A549 (cell line): ENCODE data around the gene RRAGD. TPM values are rescaled to one million over a fixed set of nuclear protein-coding genes. Genes with fewer than 3 reads are reported as not detected.
A peak's percentile ranks its signal among the peaks of the same experiment; 100 is the strongest.

Experiments used
- ATAC-seq, 2 experiments: fragments of 200-7000 bp in 1 of 2; fragments of >200 bp in 1 of 2; cut with Nextera tagmentation in 1 of 2; cut with Tn5 transposase in 1 of 2; 3 replicates each; pipeline versions ENCODE4 v1.8.0 to v1.9.1; 2018 to 2020; ENCODE audit warnings: mild to moderate bottlenecking in 1 of 2, moderate library complexity in 1 of 2
- CTCF ChIA-PET: fragments of 300-600 bp; sonication (Branson Sonifier 250); formaldehyde crosslinking; extraction: SDS; loops from one replicate; lab custom pipeline; 2021; ENCODE audit warnings: antibody characterized with exemption, inconsistent platforms; lab: Yijun Ruan, JAX
- POLR2A ChIA-PET: fragments of 350-600 bp; formaldehyde crosslinking; extraction: SDS; loops from one replicate; lab custom pipeline; 2021; ENCODE audit warnings: antibody characterized with exemption, inconsistent platforms; lab: Yijun Ruan, JAX
- DNase-seq, 2 experiments: peaks; one replicate each; pipeline versions ENCODE4 v3.0.0 to v3.0.0-alpha.2; 2011 to 2016; ENCODE audit warnings: low read depth in 1 of 2, low spot score in 1 of 2
- FAIRE-seq: peaks from 2 replicates; lab custom pipeline; 2011; peaks lifted over from hg19 to GRCh38; lab: Jason Lieb, UNC
- H3K27ac ChIP-seq, 2 experiments: fragments of >200 bp; sonication (Bioruptor Twin); formaldehyde crosslinking; 3 replicates each; pipeline ENCODE4 v1.5.1; 2016 to 2017
- H3K4me1 ChIP-seq: fragments of >200 bp; sonication (Bioruptor Twin); formaldehyde crosslinking; 3 replicates; pipeline ENCODE4 v1.6.1; 2016
- H3K4me2 ChIP-seq: fragments of >200 bp; sonication (Bioruptor Twin); formaldehyde crosslinking; 3 replicates; pipeline ENCODE4 v1.6.1; 2016
- H3K4me3 ChIP-seq: fragments of >200 bp; sonication (Bioruptor Twin); formaldehyde crosslinking; 3 replicates; pipeline ENCODE4 v1.5.1; 2016
- H3K9me3 ChIP-seq: fragments of >200 bp; sonication (Bioruptor Twin); formaldehyde crosslinking; 3 replicates; pipeline ENCODE4 v1.6.1; 2016
- BHLHE40 ChIP-seq: IDR thresholded peaks from 2 replicates; pipeline ENCODE4 v1.6.1; 2012; ENCODE audit warnings: low read depth, low read length, inconsistent platforms
- CBX2 ChIP-seq: fragments of 200-600 bp; sonication (generic); IDR thresholded peaks from 2 replicates; pipeline ENCODE4 v1.6.1; 2016; ENCODE audit warnings: low read depth, mild to moderate bottlenecking, borderline replicate concordance
- CBX8 ChIP-seq: fragments of 200-600 bp; sonication (generic); IDR thresholded peaks from 2 replicates; pipeline ENCODE4 v1.6.1; 2016
- CEBPB ChIP-seq, 2 experiments: fragments of >200 bp in 1 of 2; sonication (Bioruptor Twin) in 1 of 2; formaldehyde crosslinking in 1 of 2; IDR thresholded peaks; 2 replicates each; pipeline ENCODE4 v1.6.1; 2012 to 2016
- CHD4 ChIP-seq: fragments of 200-600 bp; sonication (generic); IDR thresholded peaks from 2 replicates; pipeline ENCODE4 v1.6.1; 2016; ENCODE audit warnings: antibody characterized with exemption, mild to moderate bottlenecking, borderline replicate concordance
- FOSB ChIP-seq: fragments of 250-450 bp; sonication (Bioruptor Pico); IDR thresholded peaks from 2 replicates; pipeline ENCODE4 v1.5.0; 2020; ENCODE audit warnings: mild to moderate bottlenecking, moderate library complexity
- FOSL2 ChIP-seq, 2 experiments: fragments of 450-650 bp in 1 of 2; fragments of >200 bp in 1 of 2; sonication (Bioruptor Twin) in 1 of 2; formaldehyde crosslinking; IDR thresholded peaks; 2 replicates each; pipeline versions ENCODE4 v1.5.0 to v1.6.1; 2016 to 2020; ENCODE audit warnings: mild to moderate bottlenecking in 1 of 2, moderate library complexity in 1 of 2
- GATA3 ChIP-seq: IDR thresholded peaks from 2 replicates; pipeline ENCODE4 v1.6.1; 2012; ENCODE audit warnings: borderline replicate concordance
- HDAC2 ChIP-seq: fragments of 200-600 bp; sonication (generic); IDR thresholded peaks from 2 replicates; pipeline ENCODE4 v1.6.1; 2016
- HOXB13 ChIP-seq: fragments of 250-450 bp; sonication (Bioruptor Pico); IDR thresholded peaks from 2 replicates; pipeline ENCODE4 v1.5.0; 2020; ENCODE audit warnings: low read depth, mild to moderate bottlenecking, moderate library complexity
- KDM5A ChIP-seq: fragments of 200-600 bp; sonication (generic); IDR thresholded peaks from 2 replicates; pipeline ENCODE4 v1.6.1; 2016; ENCODE audit warnings: antibody characterized with exemption, mild to moderate bottlenecking
- MAFK ChIP-seq: fragments of 450-650 bp; IDR thresholded peaks from 2 replicates; pipeline ENCODE4 v1.6.1; 2014; ENCODE audit not compliant: partially characterized antibody
- NFE2L2 ChIP-seq: fragments of 150-350 bp; conservative IDR thresholded peaks from 2 replicates; pipeline ENCODE4 v1.6.1; 2014; ENCODE audit warnings: low read length
- NR3C1 ChIP-seq: fragments of >200 bp; sonication (Bioruptor Twin); formaldehyde crosslinking; IDR thresholded peaks from 3 replicates; pipeline ENCODE4 v1.6.1; 2017
- PHF8 ChIP-seq: fragments of 200-600 bp; sonication (generic); IDR thresholded peaks from 2 replicates; pipeline ENCODE4 v1.6.1; 2016; ENCODE audit warnings: low read depth, mild to moderate bottlenecking, antibody characterized with exemption, moderate library complexity, borderline replicate concordance
- POLR2A ChIP-seq: IDR thresholded peaks from 2 replicates; pipeline ENCODE4 v1.6.1; 2012; ENCODE audit warnings: mild to moderate bottlenecking, low read length
- RAD21 ChIP-seq, 2 experiments: fragments of >200 bp in 1 of 2; sonication (Bioruptor Twin) in 1 of 2; formaldehyde crosslinking in 1 of 2; IDR thresholded peaks in 1 of 2; conservative IDR thresholded peaks in 1 of 2; 2 replicates in 1 of 2; 3 replicates in 1 of 2; pipeline ENCODE4 v1.6.1; 2012 to 2018; ENCODE audit warnings: inconsistent platforms in 1 of 2
- RFX5 ChIP-seq: fragments of 450-650 bp; IDR thresholded peaks from 2 replicates; pipeline ENCODE4 v1.7.1; 2014; ENCODE audit warnings: antibody characterized with exemption, mild to moderate bottlenecking, moderate library complexity
- TFCP2L1 ChIP-seq: fragments of 250-450 bp; sonication (Bioruptor Pico); IDR thresholded peaks from 2 replicates; pipeline ENCODE4 v1.5.0; 2021; ENCODE audit warnings: mild to moderate bottlenecking
- TP53 ChIP-seq: fragments of 250-450 bp; sonication (Bioruptor Pico); IDR thresholded peaks from 2 replicates; pipeline ENCODE4 v1.5.0; 2021; ENCODE audit warnings: mild to moderate bottlenecking, moderate library complexity
- ZC3H11A ChIP-seq: fragments of 450-650 bp; IDR thresholded peaks from 2 replicates; pipeline ENCODE4 v1.6.1; 2014; ENCODE audit warnings: antibody characterized with exemption, mild to moderate bottlenecking
- ZFP36 ChIP-seq: fragments of 450-650 bp; IDR thresholded peaks from 2 replicates; pipeline ENCODE4 v1.6.1; 2014; ENCODE audit warnings: borderline replicate concordance; ENCODE audit not compliant: partially characterized antibody
- ZNF302 ChIP-seq: fragments of 250-450 bp; sonication (Bioruptor Pico); IDR thresholded peaks from 2 replicates; pipeline ENCODE4 v1.9.0; 2021; ENCODE audit warnings: inconsistent platforms, mild to moderate bottlenecking, moderate library complexity
- WGBS: methylation state at CpG from one replicate; pipeline ENCODE4 v1.1.6; 2017; ENCODE audit errors: missing lambda C conversion rate; 5-methylcytosine and 5-hydroxymethylcytosine counted together
- polyA plus RNA-seq, 4 experiments: library from polyadenylated mRNA; depleted of rRNA in 3 of 4; stranded (reverse); fragments of >200 nt; fragmentation: RNase III in 1 of 4; extraction: RNeasy Plus Mini Kit Qiagen cat#74134 plus additional on column Dnase treatment in 1 of 4; gene quantifications; 2 replicates in 3 of 4; 3 replicates in 1 of 4; pipeline ENCODE4 v1.2.3, GENCODE V29; 2011 to 2017
- TF ChIP-seq, protein P1 (sequence below): fragments of >200 bp; sonication (Bioruptor Twin); formaldehyde crosslinking; IDR thresholded peaks from 3 replicates; pipeline ENCODE4 v1.5.1; 2016
- TF ChIP-seq, protein P2 (sequence below): fragments of >200 bp; sonication (Bioruptor Twin); formaldehyde crosslinking; IDR thresholded peaks from 3 replicates; pipeline ENCODE4 v1.6.1; 2016
- TF ChIP-seq, protein P3 (sequence below): IDR thresholded peaks from 2 replicates; pipeline ENCODE4 v1.6.1; 2012
- TF ChIP-seq, protein P4 (sequence below): IDR thresholded peaks from 2 replicates; pipeline ENCODE4 v1.6.1; 2012; ENCODE audit warnings: low read depth, borderline replicate concordance
- TF ChIP-seq, protein P5 (sequence below): fragments of >200 bp; sonication (Bioruptor Twin); formaldehyde crosslinking; IDR thresholded peaks from 2 replicates; pipeline ENCODE4 v1.6.1; 2016

Gene RRAGD
- polyA plus RNA-seq, 2 of the 4 experiments (the other 2 are of a cell fraction), result 0.72 to 1.2 TPM

DNA sequence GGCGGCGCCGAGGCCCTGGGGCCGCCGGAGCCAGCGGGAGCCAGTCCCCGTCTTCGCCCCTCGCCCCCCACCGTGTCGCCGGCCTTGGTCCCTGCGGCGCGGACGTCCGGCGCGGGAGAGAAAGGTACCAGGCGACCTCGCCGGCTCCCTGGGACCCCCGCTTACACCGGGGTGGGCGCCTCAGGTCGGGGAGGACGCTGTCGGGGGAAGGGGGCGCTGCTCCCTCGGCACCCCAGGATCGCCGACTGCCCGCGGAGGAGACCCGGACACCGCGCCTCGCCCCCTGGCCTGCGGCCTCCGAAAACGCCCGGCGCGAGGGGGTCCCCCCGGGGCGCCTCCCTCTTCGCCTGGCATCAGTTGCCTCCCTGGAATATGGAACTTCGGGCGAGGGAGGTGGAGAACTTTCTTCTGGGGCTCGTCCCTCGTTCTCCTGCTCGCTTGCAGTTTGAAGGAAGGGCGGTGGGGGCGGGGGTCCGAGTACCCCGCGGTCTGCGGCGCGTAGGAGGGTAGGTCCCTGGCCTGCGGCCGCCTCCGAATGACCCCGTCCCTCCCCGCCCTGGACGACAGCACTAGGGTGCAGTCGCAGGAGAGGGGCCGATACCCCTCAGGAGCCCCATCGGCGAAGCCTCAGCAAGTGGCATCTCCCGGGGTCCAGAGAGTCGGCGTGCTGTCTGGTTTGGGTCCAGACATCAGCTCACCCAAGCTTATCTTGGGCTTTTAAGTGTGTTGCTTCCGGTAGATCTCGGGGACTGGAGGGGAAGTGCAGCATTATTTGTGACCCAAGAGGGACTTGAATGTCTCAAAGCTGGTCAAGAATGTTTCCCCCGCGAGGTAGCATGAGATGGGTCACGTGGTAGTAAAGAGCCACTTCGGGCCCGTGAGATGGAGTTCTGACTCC lies 21.4 kb upstream of the RRAGD start:
- Histone ChIP-seq H3K4me3 (peak overlapping the region; percentile 84), H3K27ac (peak overlapping the region; percentile 75 to 88), H3K4me2 (peak overlapping the region; percentile 94), H3K4me1 (no peaks in the 10 kb centered on the region), H3K9me3 (no peaks in the 10 kb centered on the region)
- ChIA-PET CTCF (interaction anchor here (0.6 to 1.9 kb wide), 5 partner anchors 10 to 177 kb away, joined by 3 to 16 read pairs (median 5); no protein-coding TSS in a partner anchor), POLR2A (no interaction called here)
- no peak for TF ChIP-seq POLR2A
- TF ChIP-seq TP53, result no peak
- 0 out of 5 replicates have a peak, but pooled peaks of 1 of the 2 experiments have one; percentile 0 for TF ChIP-seq RAD21 (conservative IDR thresholded peaks at IDR 0.05 in 1 of 2, IDR thresholded peaks at IDR 0.05 in 1 of 2)
- TF ChIP-seq FOSB (CRISPR knock-in tag), result no peak
- TF ChIP-seq HOXB13 (CRISPR knock-in tag), result no peak
- no peak for TF ChIP-seq CBX2
- no peak for TF ChIP-seq CBX8
- TF ChIP-seq PHF8, result peak; percentile 46; the same call in 1 of the 2 replicates
- TF ChIP-seq, protein P1, sequence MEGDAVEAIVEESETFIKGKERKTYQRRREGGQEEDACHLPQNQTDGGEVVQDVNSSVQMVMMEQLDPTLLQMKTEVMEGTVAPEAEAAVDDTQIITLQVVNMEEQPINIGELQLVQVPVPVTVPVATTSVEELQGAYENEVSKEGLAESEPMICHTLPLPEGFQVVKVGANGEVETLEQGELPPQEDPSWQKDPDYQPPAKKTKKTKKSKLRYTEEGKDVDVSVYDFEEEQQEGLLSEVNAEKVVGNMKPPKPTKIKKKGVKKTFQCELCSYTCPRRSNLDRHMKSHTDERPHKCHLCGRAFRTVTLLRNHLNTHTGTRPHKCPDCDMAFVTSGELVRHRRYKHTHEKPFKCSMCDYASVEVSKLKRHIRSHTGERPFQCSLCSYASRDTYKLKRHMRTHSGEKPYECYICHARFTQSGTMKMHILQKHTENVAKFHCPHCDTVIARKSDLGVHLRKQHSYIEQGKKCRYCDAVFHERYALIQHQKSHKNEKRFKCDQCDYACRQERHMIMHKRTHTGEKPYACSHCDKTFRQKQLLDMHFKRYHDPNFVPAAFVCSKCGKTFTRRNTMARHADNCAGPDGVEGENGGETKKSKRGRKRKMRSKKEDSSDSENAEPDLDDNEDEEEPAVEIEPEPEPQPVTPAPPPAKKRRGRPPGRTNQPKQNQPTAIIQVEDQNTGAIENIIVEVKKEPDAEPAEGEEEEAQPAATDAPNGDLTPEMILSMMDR, result peak; percentile 27; the same call in 2 of the 3 replicates
- peak; percentile 20; a peak in 4 of 6 replicates for ATAC-seq
- no peak for DNase-seq
- FAIRE-seq, result no peak
- WGBS, result 40% methylated on average over 12 of the region's 80 CpGs

DNA sequence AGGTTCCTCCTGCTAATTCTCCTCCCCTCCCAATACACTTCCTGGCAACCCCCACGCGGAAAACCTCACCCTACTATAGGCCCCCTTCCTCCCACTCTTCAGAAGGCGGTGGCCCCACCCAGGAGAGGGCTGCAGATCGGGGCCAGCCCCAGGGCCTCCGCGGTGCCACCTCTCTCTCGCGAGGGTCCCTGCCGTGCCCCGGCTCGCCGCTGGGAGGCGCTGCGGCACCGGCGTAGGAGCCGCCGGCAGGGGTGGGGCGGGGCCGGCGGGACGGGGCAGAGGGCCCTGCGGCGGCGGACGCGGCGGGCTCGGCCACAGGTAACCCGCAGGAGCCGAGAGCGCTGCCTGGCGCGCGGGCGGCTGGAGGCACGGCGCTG lies 20.8 kb upstream of the RRAGD start, which contains the start of gene ANKRD6:
ANKRD6 (plus strand) TSS at position 278 of the 377 bp plus-strand sequence. CDS start 133,825 bp downstream, outside the sequence.
- Histone ChIP-seq H3K4me1 (no peaks in the 10 kb centered on the region), H3K9me3 (no peaks in the 10 kb centered on the region), H3K27ac (peak within 1 kb of the TSS; percentile 75 to 88), H3K4me2 (peak within 1 kb of the TSS; percentile 94), H3K4me3 (peak within 1 kb of the TSS; percentile 84)
- ChIA-PET POLR2A (no interaction called here), CTCF (interaction anchor here (0.6 to 2.4 kb wide), 19 partner anchors 9 to 360 kb away, joined by 3 to 19 read pairs (median 4); no protein-coding TSS in a partner anchor)
- FAIRE-seq, result no peak
- peak; percentile 39 to 46 for DNase-seq
- WGBS, result 6% methylated on average over 2 of the region's 38 CpGs
- ATAC-seq, result peak; percentile 96 to 97
- TF ChIP-seq NFE2L2 (no peak), KDM5A (no peak), RAD21 (conservative IDR thresholded peaks at IDR 0.05 in 1 of 2, IDR thresholded peaks at IDR 0.05 in 1 of 2) (peak; percentile 67 to 90), HDAC2 (no peak), TP53 (no peak), NR3C1 (no peak), ZFP36 (no peak), CHD4 (no peak), BHLHE40 (no peak), ZNF302 (CRISPR knock-in tag) (no peak), CEBPB (IDR thresholded peaks at IDR 0.05) (no peak), MAFK (no peak), TFCP2L1 (CRISPR knock-in tag) (no peak), FOSL2 (IDR thresholded peaks at IDR 0.05) (no peak), FOSL2 (CRISPR knock-in tag; IDR thresholded peaks at IDR 0.05) (no peak), POLR2A (no peak), RFX5 (no peak), PHF8 (no peak), ZC3H11A (no peak), GATA3 (no peak)
- TF ChIP-seq, protein P2, sequence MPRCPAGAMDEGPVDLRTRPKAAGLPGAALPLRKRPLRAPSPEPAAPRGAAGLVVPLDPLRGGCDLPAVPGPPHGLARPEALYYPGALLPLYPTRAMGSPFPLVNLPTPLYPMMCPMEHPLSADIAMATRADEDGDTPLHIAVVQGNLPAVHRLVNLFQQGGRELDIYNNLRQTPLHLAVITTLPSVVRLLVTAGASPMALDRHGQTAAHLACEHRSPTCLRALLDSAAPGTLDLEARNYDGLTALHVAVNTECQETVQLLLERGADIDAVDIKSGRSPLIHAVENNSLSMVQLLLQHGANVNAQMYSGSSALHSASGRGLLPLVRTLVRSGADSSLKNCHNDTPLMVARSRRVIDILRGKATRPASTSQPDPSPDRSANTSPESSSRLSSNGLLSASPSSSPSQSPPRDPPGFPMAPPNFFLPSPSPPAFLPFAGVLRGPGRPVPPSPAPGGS, result no peak
- TF ChIP-seq, protein P3, sequence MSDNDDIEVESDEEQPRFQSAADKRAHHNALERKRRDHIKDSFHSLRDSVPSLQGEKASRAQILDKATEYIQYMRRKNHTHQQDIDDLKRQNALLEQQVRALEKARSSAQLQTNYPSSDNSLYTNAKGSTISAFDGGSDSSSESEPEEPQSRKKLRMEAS, result no peak
- TF ChIP-seq, protein P1, result peak; percentile 87
- TF ChIP-seq, protein P4, sequence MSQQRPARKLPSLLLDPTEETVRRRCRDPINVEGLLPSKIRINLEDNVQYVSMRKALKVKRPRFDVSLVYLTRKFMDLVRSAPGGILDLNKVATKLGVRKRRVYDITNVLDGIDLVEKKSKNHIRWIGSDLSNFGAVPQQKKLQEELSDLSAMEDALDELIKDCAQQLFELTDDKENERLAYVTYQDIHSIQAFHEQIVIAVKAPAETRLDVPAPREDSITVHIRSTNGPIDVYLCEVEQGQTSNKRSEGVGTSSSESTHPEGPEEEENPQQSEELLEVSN, result no peak
- TF ChIP-seq, protein P5, sequence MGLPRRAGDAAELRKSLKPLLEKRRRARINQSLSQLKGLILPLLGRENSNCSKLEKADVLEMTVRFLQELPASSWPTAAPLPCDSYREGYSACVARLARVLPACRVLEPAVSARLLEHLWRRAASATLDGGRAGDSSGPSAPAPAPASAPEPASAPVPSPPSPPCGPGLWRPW, result no peak
